GM23338 (cell line): ENCODE results near the gene KIAA0232. TPM values are rescaled to one million over a fixed set of nuclear protein-coding genes. Genes with fewer than 3 reads are reported as not detected.
"Not testable (repeated sequence)": the region's sequence is repeated elsewhere in the genome, so short reads cannot be mapped to it uniquely, and the experiment has no call there.

ENCODE experiments used
- ATAC-seq: fragments of 200-7000 bp; cut with Tn5 transposase; 3 replicates; pipeline ENCODE4 v1.9.1; 2020
- DNase-seq: peaks from one replicate; pipeline ENCODE4 v3.0.0-alpha.2; 2015; ENCODE audit warnings: low spot score
- H2AFZ ChIP-seq: fragments of 200-600 bp; sonication (generic); 2 replicates; pipeline ENCODE4 v1.8.0; 2016; ENCODE audit warnings: antibody characterized with exemption, mild to moderate bottlenecking, moderate library complexity
- H3F3A ChIP-seq: fragments of 200-600 bp; sonication (generic); replicated peaks from 2 replicates; pipeline ENCODE4 v1.8.0; 2017; ENCODE audit warnings: antibody characterized with exemption, mixed run types, low read depth
- H3K27ac ChIP-seq: fragments of 200-600 bp; sonication (generic); 2 replicates; pipeline ENCODE4 v1.6.1; 2016; ENCODE audit warnings: low read depth
- H3K27me3 ChIP-seq: fragments of 200-600 bp; sonication (generic); 2 replicates; pipeline ENCODE4 v1.8.0; 2016; ENCODE audit warnings: mild to moderate bottlenecking, mixed run types, moderate library complexity; ENCODE audit not compliant: insufficient read depth
- H3K36me3 ChIP-seq: fragments of 200-600 bp; sonication (generic); 2 replicates; pipeline ENCODE4 v1.8.0; 2016; ENCODE audit warnings: mild to moderate bottlenecking; ENCODE audit not compliant: insufficient read depth
- H3K4me1 ChIP-seq: fragments of 200-600 bp; sonication (generic); 2 replicates; pipeline ENCODE4 v1.8.0; 2016; ENCODE audit warnings: mild to moderate bottlenecking, moderate library complexity; ENCODE audit not compliant: insufficient read depth
- H3K4me2 ChIP-seq: fragments of 200-600 bp; sonication (generic); 2 replicates; pipeline ENCODE4 v1.7.1; 2017; ENCODE audit warnings: mixed run types
- H3K4me3 ChIP-seq: fragments of 200-600 bp; sonication (generic); 2 replicates; pipeline ENCODE4 v1.6.1; 2016; ENCODE audit warnings: mixed run types
- H3K79me2 ChIP-seq: fragments of 200-600 bp; sonication (generic); replicated peaks from 2 replicates; pipeline ENCODE4 v1.8.0; 2017; ENCODE audit warnings: mild to moderate bottlenecking; ENCODE audit not compliant: insufficient read depth
- H3K9me2 ChIP-seq: fragments of 200-600 bp; sonication (generic); 2 replicates; pipeline ENCODE4 v1.8.0; 2017; ENCODE audit not compliant: insufficient read depth
- H4K20me1 ChIP-seq: fragments of 200-600 bp; sonication (generic); replicated peaks from 2 replicates; pipeline ENCODE4 v1.8.0; 2017; ENCODE audit warnings: mild to moderate bottlenecking; ENCODE audit not compliant: insufficient read depth
- H3K27ac Mint-ChIP-seq: 2 replicates; pipeline ENCODE4 v1.8.0; 2020; ENCODE audit warnings: inconsistent platforms, mild to moderate bottlenecking, moderate library complexity, mixed read lengths
- H3K27me3 Mint-ChIP-seq: 3 replicates; pipeline ENCODE4 v1.8.0; 2022; ENCODE audit warnings: low read depth, mild to moderate bottlenecking, moderate library complexity, mixed read lengths, inconsistent platforms; ENCODE audit not compliant: insufficient read depth, poor library complexity
- H3K36me3 Mint-ChIP-seq: 3 replicates; pipeline ENCODE4 v1.8.0; 2021; ENCODE audit warnings: low read depth, mild to moderate bottlenecking, inconsistent platforms, moderate library complexity, mixed read lengths
- H3K4me1 Mint-ChIP-seq: 3 replicates; pipeline ENCODE4 v1.8.0; 2020; ENCODE audit warnings: mild to moderate bottlenecking, inconsistent platforms, mixed read lengths
- H3K4me3 Mint-ChIP-seq: 3 replicates; pipeline ENCODE4 v1.8.0; 2021; ENCODE audit warnings: moderate library complexity, mild to moderate bottlenecking, inconsistent platforms, mixed read lengths
- H3K9me3 Mint-ChIP-seq: 3 replicates; pipeline ENCODE4 v1.8.0; 2020; ENCODE audit warnings: moderate library complexity, mild to moderate bottlenecking, inconsistent platforms, mixed read lengths
- ETS1 ChIP-seq: IDR thresholded peaks from 2 replicates; pipeline ENCODE4 v1.6.1; 2016; ENCODE audit warnings: antibody characterized with exemption
- STAT1 ChIP-seq: IDR thresholded peaks from one replicate; pipeline ENCODE4 v1.6.1; 2016; ENCODE audit warnings: antibody characterized with exemption; ENCODE audit not compliant: unreplicated experiment
- ZNF462 ChIP-seq: fragments of 250-450 bp; sonication (Bioruptor Pico); IDR thresholded peaks from 2 replicates; pipeline ENCODE4 v1.5.0; 2020; ENCODE audit warnings: mild to moderate bottlenecking, moderate library complexity
- polyA plus RNA-seq: library from polyadenylated mRNA; unstranded; fragments of >200 nt; fragmentation: Nextera tagmentation; extraction: Ambion mirVana; gene quantifications from 2 replicates; pipeline ENCODE4 v1.2.1, GENCODE V29; 2016
- total RNA-seq: library from RNA; depleted of rRNA; stranded (reverse); fragments of >200 nt; shearing (Covaris generic); gene quantifications from 2 replicates; pipeline ENCODE4 v1.2.3, GENCODE V29; 2014

Gene KIAA0232
- total and polyA plus RNA-seq, 2 experiments from 2014 or later: 14.3 to 34.9 TPM

GRCh38 chr4:6834867-6835266 is 52.3 kb downstream of the KIAA0232 start (continued):
- no peak for TF ChIP-seq ZNF462
- TF ChIP-seq ETS1: no peak
- no peak for TF ChIP-seq STAT1

GRCh38 chr4:6835616-6836015 is 53.1 kb downstream of the KIAA0232 start:
- H3K4me1 ChIP-seq: peaks cover 13% of the 10 kb centered on the region; the same call in 1 of the 2 replicates
- not testable (repeated sequence) for H3K27me3 ChIP-seq, H3K4me3 Mint-ChIP-seq, H3K9me2 ChIP-seq, H2AFZ ChIP-seq, H3K27ac ChIP-seq, H3K4me2 ChIP-seq, H3K27ac Mint-ChIP-seq, DNase-seq, H3F3A ChIP-seq, H3K4me3 ChIP-seq, ATAC-seq, H3K27me3 Mint-ChIP-seq
- peaks cover 15% of the 10 kb centered on the region; the same call in 1 of the 2 replicates for H3K36me3 ChIP-seq
- Mint-ChIP-seq H3K4me1 (peaks cover 18% of the 10 kb centered on the region), H3K36me3 (peaks cover 59% of the 10 kb centered on the region), H3K9me3 (peaks cover 12% of the 10 kb centered on the region)
- H4K20me1 ChIP-seq: peaks cover 12% of the 10 kb centered on the region
- peaks cover 51% of the 10 kb centered on the region for H3K79me2 ChIP-seq

- not testable (repeated sequence) for DNase-seq, H3K27ac Mint-ChIP-seq, H3K36me3 ChIP-seq, H2AFZ ChIP-seq, H3K27me3 Mint-ChIP-seq, ATAC-seq, H3K4me3 ChIP-seq, H3K4me3 Mint-ChIP-seq, H3K9me2 ChIP-seq, H3F3A ChIP-seq, H3K4me2 ChIP-seq, H3K27me3 ChIP-seq, H3K27ac ChIP-seq
- peaks cover 55% of the 10 kb centered on the region for H3K79me2 ChIP-seq
- Mint-ChIP-seq H3K9me3 (peaks cover 12% of the 10 kb centered on the region), H3K36me3 (peaks cover 50% of the 10 kb centered on the region), H3K4me1 (peaks cover 18% of the 10 kb centered on the region)
- H3K4me1 ChIP-seq: peaks cover 13% of the 10 kb centered on the region; the same call in 1 of the 2 replicates
- H4K20me1 ChIP-seq: peaks cover 17% of the 10 kb centered on the region
Measured at GRCh38 chr4:6837106-6837505, 54.6 kb downstream of the KIAA0232 start.
